ENCODE results near the gene ABCG1. TPM values are rescaled to one million over a fixed set of nuclear protein-coding genes. Genes with fewer than 3 reads are reported as not detected.
A peak's percentile ranks its signal among the peaks of the same experiment; 100 is the strongest.
"Not testable (repeated sequence)": the region's sequence is repeated elsewhere in the genome, so short reads cannot be mapped to it uniquely, and the experiment has no call there.

The ABCG1 gene
- total RNA-seq, 1 donor from 2014 or later: 138 TPM

DNA sequence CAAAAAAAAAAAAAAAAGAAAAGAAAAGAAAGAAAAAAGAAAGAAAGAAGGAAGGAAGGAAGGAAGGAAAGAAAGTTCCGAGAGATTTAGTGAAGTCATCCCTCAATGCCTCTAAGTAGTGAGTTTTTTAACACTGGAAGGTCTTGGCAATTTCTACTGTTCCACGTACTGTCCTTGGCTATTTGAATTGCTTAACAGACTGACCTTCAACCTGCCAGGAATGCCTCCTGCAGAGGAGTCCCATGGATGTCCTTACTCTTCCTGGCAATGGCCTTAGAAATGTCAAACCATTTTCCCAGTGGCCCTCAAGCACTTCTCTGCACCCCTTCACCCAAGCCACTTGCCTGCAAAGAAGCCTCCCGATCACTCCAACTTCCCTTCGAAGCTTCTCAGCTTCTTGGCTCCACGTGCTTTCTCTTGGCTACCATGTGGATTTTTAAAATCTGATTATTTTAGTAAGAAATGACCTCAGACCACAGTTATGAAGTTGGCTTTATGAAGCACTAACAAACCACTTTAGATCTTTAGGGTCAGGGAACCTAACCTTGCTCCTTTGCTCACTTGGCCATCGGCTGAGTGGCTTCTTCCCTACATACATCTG is 43.7 kb upstream of the ABCG1 start:
- H3K27me3 ChIP-seq (ENCODE audit: control insufficient read depth, insufficient read depth, low read length): no peaks in the 10 kb centered on the region
- no peaks in the 10 kb centered on the region for H3K36me3 ChIP-seq (ENCODE audit: control insufficient read depth, insufficient read depth, low read length)
- DNase-seq (ENCODE audit: low read depth): no peak
- TF ChIP-seq, protein P1, sequence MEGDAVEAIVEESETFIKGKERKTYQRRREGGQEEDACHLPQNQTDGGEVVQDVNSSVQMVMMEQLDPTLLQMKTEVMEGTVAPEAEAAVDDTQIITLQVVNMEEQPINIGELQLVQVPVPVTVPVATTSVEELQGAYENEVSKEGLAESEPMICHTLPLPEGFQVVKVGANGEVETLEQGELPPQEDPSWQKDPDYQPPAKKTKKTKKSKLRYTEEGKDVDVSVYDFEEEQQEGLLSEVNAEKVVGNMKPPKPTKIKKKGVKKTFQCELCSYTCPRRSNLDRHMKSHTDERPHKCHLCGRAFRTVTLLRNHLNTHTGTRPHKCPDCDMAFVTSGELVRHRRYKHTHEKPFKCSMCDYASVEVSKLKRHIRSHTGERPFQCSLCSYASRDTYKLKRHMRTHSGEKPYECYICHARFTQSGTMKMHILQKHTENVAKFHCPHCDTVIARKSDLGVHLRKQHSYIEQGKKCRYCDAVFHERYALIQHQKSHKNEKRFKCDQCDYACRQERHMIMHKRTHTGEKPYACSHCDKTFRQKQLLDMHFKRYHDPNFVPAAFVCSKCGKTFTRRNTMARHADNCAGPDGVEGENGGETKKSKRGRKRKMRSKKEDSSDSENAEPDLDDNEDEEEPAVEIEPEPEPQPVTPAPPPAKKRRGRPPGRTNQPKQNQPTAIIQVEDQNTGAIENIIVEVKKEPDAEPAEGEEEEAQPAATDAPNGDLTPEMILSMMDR (IDR thresholded peaks at IDR 0.05; ENCODE audit: insufficient read depth, low read length, severe bottlenecking): no peak
- FAIRE-seq: peak; percentile 23
- H3K4me3 ChIP-seq (ENCODE audit: low read depth, low read length): no peak overlapping the region

DNA sequence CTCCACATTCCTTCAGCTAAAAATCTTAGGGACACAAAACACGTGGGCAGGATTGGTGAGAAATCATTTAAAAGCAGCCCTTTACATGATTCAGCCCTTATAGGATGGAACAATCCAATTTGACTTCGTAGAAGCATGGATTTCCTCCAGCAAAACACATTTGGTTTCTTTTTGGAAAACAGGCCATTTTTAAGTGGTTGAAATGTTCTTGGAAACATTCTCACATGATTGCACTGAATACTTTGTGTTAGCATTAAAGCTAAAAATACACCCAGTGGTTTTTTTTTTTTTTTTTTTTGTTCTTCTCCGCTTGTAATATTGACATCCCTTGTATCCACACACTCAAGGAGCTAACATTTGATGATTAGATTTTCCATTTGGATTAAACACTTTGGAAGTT is 42.1 kb upstream of the ABCG1 start:
- TF ChIP-seq, protein P1 (IDR thresholded peaks at IDR 0.05; ENCODE audit: insufficient read depth, low read length, severe bottlenecking): no peak
- H3K36me3 ChIP-seq (ENCODE audit: control insufficient read depth, insufficient read depth, low read length): no peaks in the 10 kb centered on the region
- no peaks in the 10 kb centered on the region for H3K27me3 ChIP-seq (ENCODE audit: control insufficient read depth, insufficient read depth, low read length)
- DNase-seq (ENCODE audit: low read depth) (no peak), FAIRE-seq (no peak)
- H3K4me3 ChIP-seq (ENCODE audit: low read depth, low read length): no peak overlapping the region

DNA sequence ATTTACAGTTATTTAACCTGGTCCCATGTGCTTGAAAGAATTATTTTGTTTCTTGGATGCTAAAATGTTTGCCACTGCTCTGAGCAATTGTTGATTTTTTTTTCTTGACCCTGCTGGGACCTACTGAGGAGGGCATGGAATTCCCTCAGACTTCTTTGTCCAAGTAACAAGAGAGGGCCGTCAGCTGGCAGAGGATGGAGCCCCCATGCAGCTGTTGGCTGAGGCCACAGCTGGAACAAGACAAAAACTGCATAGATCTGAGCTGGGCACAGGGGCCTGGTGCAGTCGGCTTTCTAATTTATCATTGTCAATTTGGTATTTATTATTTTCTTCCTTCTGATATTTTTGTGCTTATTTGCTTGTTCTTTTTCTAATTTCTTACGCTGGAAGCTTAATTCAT is 39.6 kb upstream of the ABCG1 start:
- Histone ChIP-seq H3K36me3 (ENCODE audit: control insufficient read depth, insufficient read depth, low read length) (no peaks in the 10 kb centered on the region), H3K27me3 (ENCODE audit: control insufficient read depth, insufficient read depth, low read length) (no peaks in the 10 kb centered on the region), H3K4me3 (ENCODE audit: low read depth, low read length) (no peak overlapping the region)
- DNase-seq (ENCODE audit: low read depth) (no peak), FAIRE-seq (no peak)
- TF ChIP-seq, protein P1 (IDR thresholded peaks at IDR 0.05; ENCODE audit: insufficient read depth, low read length, severe bottlenecking): no peak

- not testable (repeated sequence) for H3K36me3 ChIP-seq (ENCODE audit: control insufficient read depth, insufficient read depth, low read length); H3K27me3 ChIP-seq (ENCODE audit: control insufficient read depth, insufficient read depth, low read length); DNase-seq (ENCODE audit: low read depth); H3K4me3 ChIP-seq (ENCODE audit: low read depth, low read length); FAIRE-seq
Measured at GRCh38 chr21:42180001-42180400, 38.9 kb upstream of the ABCG1 start.

- Histone ChIP-seq H3K36me3 (ENCODE audit: control insufficient read depth, insufficient read depth, low read length) (no peaks in the 10 kb centered on the region), H3K4me3 (ENCODE audit: low read depth, low read length) (no peak overlapping the region), H3K27me3 (ENCODE audit: control insufficient read depth, insufficient read depth, low read length) (no peaks in the 10 kb centered on the region)
- TF ChIP-seq, protein P1 (IDR thresholded peaks at IDR 0.05; ENCODE audit: insufficient read depth, low read length, severe bottlenecking): no peak
- no peak for FAIRE-seq
- no peak for DNase-seq (ENCODE audit: low read depth)
Measured at GRCh38 chr21:42182713-42183371, 36.1 kb upstream of the ABCG1 start.

DNA sequence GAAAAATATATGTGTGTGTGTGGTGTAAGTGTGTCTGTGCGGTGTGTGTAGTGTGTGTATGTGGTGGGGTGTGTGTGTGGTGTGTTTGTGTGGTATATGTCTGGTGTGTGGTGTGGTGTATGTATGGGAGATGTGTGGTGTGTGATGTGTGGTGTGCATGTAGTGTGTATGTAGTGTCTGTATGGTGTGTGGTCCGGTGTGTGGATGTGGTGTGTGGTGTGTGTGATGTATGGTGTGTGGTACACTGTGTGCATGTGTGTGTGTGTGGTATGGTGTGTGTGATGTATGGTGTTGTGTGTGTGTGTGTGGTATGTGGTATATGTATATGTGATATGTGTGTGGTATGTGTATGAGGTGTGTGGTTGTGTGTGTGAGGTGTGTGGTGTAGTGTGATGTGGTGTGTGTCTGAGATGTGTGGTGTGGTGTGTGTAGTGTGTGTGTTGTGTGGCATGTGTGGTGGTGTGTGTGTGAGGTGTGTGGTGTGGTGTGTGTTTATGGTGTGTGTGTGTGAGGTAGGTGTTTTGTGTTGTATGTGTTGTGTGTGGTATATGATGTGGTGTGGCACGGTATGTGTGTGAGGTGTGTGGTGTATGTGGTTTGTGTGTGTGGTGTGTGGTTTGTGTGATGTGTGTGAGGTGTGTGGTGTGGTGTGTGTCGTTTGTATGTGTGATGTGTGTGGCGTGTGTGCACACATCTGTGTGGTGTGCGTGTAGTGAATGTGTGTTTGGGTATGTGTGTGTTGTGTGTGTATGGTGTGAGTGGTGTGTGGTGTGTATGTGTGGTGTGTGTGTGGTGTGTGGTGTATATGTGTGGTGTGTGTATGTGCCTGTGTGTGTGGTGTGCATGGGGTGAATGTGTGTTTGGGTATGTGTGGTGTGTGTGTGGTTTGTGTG is 35.3 kb upstream of the ABCG1 start:
- FAIRE-seq (peak; percentile 98), DNase-seq (ENCODE audit: low read depth) (no peak)
- TF ChIP-seq, protein P1 (IDR thresholded peaks at IDR 0.05; ENCODE audit: insufficient read depth, low read length, severe bottlenecking): no peak
- Histone ChIP-seq H3K4me3 (ENCODE audit: low read depth, low read length) (no peak overlapping the region), H3K36me3 (ENCODE audit: control insufficient read depth, insufficient read depth, low read length) (no peaks in the 10 kb centered on the region), H3K27me3 (ENCODE audit: control insufficient read depth, insufficient read depth, low read length) (no peaks in the 10 kb centered on the region)
